Erythroblast (primary cell): ENCODE data around the gene RBM4B.

Source experiments
- GATA1 ChIP-seq: IDR thresholded peaks from 2 replicates; pipeline ENCODE4 v1.6.1; 2011; ENCODE audit warnings: low read depth, mild to moderate bottlenecking, control low read depth, low read length, moderate library complexity
- POLR2A ChIP-seq: IDR thresholded peaks from 2 replicates; pipeline ENCODE4 v1.6.1; 2011; ENCODE audit warnings: mild to moderate bottlenecking, low read length

GRCh38 chr11:66694732-66695207, 17.1 kb upstream of the RBM4B start:
- TF ChIP-seq POLR2A (no peak), GATA1 (no peak)
